ENCODE data around the gene RND2.
"Not testable (repeated sequence)": the region's sequence is repeated elsewhere in the genome, so short reads cannot be mapped to it uniquely, and the experiment has no call there.

Gene RND2, protein sequence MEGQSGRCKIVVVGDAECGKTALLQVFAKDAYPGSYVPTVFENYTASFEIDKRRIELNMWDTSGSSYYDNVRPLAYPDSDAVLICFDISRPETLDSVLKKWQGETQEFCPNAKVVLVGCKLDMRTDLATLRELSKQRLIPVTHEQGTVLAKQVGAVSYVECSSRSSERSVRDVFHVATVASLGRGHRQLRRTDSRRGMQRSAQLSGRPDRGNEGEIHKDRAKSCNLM

DNA sequence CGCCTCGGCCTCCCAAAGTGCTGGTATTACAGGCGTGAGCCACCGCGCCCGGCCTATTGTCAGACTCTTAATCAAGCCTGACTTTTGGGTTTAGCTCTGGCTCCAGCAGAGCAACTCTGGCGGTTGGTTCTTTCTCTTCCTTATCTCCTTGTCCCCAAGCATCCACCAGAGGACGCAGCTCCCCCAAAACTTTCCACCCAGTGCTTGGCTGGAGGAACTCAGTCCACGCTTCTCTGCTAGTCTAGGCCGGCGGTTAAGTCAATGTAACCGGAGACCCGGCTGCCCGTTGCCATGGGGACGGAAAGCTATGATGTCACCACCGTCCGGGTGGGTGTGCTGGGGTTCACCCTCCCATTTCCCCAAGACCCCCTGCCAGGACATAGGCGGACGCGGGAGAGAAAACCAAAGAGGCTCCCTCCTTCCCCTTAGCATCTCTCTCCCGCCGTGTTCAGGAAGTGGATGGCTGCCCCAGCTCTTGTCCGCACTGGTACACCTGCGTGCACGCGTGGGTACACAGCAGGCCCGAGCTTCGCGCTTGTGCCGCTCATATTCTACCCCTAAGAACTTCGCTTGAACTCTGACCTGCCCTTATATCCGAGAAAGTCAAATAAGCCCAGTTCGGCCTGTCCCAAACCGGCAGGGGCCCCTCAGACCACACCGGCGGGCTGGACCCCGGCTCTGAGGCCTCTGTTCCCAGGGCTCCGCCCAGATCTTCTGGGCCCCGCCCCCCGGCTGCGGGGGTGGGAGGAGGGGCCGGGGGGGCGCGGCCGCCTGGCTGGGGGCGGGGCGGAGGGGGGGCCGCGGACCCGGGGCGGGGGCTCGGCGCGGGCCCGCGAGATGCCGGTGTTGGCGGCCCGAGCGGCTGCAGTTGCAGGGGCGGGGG lies at the start of gene RND2:
Gene RND2 (plus strand): TSS at position 825 of the 883 bp plus-strand sequence. CDS start 117 bp downstream, outside the sequence.
- peak; percentile 98 for DNase-seq (ENCODE audit: low spot score)

DNA sequence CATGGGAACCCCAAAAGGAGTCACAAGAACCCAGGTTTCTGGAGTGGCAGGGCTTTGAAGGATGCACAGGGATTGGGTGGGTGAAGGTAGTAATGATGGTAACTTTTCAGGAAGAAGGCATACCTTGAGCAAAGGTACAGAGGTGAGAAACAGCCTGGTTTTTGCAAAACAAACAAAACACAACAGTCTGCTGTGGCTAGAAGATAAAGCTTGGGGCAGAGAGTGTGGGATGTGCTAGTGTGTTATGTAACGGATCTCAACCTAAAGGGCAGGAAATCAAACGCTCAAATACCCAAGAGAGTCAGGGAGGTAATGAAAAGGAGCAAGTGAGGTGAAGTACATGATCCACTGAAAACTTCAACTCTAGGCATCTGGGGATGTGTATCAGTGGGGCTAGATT lies 49.8 kb upstream of the RND2 start:
- DNase-seq (ENCODE audit: low spot score), result no peak

DNA sequence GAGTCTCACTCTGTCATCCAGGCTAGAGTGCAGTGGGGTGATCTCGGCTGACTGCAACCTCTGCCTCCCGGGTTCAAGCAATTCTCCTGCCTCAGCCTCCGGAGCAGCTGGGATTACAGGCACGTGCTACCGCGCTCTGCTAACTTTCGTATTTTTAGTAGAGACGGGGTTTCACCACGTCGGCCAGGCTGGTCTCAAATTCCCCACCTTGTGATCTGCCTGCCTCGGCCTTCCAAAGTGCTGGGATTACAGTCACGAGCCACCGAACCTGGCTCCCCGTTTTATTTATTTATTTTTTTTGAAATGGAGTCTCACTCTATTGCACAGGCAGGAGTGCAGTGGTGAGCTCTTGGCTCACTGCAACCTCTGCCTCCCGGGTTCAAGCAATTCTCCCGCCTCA lies 49.3 kb upstream of the RND2 start:
- not testable (repeated sequence) for DNase-seq (ENCODE audit: low spot score)

DNA sequence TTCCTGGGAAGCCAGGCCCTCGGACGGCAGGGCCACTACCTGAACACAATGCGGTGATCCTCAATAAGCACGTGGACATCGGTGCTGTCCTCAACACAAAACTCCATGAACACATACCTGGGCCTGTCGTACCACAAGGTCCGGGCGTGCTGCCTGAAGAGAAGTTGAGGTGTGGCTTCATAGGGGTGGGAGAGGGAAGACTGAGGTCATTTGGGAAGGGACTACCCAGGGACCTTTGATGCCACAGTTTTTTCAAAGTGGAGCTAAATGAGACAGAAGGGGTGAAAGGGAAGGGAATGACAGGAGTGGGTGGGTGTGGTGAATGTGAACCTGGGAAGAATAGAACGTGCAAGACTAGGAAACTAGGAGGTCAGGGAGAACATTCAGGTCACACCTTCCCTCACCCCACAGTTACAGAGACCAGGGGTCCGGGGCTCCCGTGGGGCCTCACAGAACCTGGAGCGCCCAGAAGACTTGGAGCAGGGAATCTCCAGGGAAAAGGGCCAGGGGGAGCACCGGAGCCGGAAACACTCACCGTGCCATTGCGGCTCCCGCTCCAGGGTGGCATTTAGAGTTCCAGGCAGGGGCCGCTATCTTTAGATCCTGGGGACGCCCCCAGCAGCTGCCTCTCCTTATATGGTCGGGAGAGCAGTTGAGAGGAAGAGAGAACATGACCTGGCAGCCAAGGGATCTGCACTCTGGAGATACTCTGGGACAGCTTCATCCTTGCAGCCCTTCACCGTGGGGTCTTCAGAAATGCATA lies 45.3 kb upstream of the RND2 start, which contains the start of gene PTGES3L:
Gene PTGES3L (minus strand): TSS at position 570 of the 763 bp plus-strand sequence. CDS start 27 bp downstream, at position 543.
- peak; percentile 65 for DNase-seq (ENCODE audit: low spot score)

DNA sequence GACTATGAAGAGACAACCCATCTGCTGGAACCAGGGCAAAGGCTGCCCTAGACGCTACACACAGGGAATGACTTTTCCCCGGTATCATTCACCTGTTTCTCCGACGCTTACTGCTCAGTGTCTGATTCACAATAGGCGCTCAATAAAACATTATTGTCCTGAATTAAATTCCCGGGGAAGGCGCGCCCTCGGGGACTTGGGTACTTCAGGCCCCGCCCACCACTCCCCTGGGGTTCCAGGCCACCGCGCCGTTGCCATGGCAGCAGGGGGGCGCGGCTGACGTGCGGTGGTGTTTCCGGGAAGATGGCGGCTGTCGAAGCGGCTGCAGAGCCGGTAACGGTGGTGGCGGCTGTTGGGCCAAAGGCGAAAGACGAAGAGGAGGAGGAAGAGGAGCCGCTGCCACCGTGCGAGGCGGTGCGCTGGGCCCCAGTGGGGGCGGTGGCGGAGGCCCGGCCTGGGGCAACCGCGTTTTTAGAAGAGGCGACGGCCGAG lies 44.7 kb upstream of the RND2 start, which contains the start of gene RUNDC1:
Gene RUNDC1 (plus strand): TSS at position 292 of the 492 bp plus-strand sequence. CDS start 12 bp downstream, at position 304.
- DNase-seq (ENCODE audit: low spot score), result peak; percentile 98

DNA sequence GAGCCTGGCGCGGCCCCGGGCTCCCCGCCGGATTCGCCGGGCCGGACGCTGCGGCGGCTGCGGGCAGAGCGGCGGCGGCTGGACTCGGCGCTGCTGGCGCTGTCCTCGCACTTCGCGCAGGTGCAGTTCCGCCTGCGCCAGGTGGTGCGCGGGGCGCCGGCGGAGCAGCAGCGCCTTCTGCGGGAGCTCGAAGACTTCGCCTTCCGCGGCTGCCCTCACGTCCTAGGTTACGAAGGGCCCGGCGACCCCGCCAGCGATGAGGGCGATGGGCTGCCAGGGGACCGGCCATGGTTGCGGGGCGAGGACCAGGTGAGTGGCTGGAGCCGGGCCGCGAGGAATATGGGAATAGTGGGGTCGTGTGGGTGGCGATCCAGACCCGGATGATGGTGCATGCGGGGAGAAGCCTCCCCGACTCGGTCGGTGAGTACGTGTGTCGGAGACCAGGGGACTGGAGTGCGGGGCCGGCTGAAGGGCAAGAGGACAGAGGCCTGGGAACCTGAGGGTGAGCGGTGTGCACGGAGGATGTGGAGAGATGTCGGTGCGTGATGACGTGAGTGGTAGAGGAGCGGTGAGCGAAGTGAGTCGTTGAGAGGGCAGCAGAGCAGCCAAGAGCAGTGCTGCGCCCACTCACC lies 44.1 kb upstream of the RND2 start:
- DNase-seq (ENCODE audit: low spot score), result peak; percentile 67

DNA sequence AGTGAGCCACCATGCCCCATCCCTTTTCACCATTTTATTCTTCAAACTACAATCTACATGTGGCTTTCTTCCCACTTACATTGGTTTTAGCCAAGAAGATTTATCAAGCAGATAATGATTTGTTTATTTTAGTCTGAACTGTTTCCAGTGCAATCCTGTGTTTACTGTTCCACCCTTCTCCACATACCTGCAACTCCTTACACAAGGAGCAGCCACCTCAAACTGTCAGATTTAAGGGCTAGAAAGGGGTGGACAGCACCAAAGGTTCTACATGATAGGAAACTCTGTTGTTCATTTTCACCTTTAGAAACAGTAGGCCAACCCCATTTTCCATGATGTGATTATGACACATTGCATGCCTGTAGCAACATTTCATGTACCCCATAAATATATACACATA lies 42.8 kb upstream of the RND2 start:
- DNase-seq (ENCODE audit: low spot score), result no peak

DNA sequence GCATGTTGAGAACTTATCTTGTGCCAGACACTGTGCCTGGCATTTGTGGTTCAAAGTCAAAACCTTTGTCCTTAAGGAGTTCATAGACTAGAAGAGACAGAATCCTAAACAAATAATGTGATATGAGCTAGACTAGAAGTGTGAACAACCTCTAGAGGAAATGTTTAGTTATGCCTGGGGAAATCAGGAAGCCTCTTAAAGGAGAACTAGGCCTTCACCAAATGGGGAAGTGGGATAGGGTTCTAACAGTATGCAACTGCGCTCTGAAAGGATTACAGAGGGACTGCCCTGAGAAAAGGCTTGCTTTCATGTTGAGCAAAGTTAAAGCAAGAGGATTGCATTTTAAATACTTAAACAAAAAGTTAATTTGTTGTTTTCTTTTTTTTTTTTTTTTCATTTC lies 39.8 kb upstream of the RND2 start:
- no peak for DNase-seq (ENCODE audit: low spot score)

DNA sequence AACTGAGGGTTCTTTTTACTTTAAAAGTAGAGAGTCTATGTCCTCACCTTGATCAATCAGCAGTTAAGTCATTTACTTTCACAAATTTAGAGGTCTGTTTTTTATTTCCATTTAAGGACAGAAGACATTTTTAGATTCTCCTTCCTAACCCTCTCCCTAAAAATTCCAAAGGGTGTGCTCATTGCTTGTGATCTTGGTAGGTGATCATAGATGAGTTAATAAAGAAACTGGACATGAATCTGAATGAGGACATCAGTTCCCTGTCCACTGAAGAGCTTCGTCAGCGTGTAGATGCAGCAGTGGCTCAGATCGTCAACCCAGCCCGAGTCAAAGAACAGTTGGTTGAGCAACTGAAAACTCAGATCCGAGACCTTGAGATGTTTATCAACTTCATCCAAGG lies 35.9 kb upstream of the RND2 start:
- no peak for DNase-seq (ENCODE audit: low spot score)

DNA sequence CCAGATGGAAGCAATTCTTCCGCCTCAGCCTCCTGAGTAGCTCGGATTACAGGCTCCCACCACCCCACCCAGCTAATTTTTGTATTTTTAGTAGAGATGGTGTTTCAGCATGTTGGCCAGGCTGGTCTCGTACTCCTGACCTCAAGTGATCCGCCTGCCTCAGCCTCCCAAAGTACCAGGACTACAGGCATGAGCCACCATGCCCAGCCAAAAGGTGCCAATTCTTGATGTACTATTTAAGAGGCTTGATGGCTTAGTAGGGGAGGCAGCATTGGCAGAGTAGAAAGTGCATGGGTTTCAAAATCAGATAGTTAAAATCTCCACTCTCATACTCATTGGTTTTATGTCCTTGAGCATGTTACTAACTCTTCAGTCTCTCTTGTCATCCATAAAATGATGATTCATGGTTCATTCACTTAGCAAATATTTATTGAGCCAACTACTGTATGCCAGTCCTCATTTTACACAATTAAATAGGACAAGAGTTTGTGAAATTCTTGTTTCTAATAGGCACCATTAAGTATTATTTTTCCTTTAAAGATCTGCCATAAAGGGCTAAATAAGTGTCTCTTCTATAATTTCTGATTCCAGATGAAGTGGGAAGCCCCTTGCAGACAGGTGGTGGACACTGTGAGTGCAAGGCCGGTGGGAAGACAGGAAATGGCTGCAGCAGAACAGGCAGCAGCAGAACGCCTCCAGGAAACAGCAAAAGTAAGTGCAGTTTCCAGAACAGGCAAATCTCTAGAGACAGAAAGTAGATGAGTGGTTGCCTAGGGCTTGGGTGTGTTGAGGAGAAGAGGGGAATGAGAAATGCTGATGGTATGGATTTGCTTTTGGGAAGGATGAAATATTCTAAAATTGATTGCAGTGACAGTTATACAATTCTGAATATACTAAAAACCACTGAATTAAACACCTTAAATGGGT lies 35.0 kb upstream of the RND2 start:
- no peak for DNase-seq (ENCODE audit: low spot score)

DNA sequence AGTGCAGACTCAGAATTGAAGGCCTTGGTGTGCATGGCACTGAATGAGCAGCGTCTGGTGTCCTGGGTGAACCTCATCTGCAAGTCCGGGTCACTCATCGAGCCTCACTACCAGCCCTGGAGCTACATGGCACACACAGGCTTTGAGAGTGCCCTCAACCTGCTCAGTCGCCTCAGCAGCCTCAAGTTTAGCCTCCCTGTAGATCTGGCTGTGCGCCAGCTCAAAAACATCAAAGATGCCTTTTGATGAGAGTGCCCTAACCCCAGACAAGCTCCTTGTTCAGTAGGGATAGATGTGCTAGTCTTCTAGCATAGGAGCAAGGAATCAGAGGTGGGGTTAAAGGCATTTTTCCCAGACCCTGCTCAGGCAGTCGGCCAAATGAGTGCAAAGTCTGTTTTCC lies 33.6 kb upstream of the RND2 start:
- DNase-seq (ENCODE audit: low spot score), result no peak

DNA sequence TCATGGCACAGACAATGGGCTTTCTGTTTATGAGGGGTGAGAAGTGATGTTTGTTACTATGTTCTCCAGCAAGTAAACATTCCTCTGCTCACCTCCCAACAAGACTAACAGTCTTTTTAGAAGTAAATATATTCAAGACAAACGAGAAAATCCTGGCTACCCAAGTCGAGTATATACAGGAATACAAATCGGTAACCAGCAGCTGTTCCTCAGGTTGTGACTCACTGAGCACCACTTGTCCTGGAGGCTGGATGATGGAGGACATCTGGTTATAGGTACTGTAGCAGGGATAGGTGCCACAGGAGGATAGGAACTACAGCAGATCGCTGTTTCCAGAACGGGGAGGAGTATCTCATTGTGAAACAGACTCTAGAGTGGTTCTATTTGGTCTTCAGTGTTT lies 32.2 kb upstream of the RND2 start:
- no peak for DNase-seq (ENCODE audit: low spot score)

DNA sequence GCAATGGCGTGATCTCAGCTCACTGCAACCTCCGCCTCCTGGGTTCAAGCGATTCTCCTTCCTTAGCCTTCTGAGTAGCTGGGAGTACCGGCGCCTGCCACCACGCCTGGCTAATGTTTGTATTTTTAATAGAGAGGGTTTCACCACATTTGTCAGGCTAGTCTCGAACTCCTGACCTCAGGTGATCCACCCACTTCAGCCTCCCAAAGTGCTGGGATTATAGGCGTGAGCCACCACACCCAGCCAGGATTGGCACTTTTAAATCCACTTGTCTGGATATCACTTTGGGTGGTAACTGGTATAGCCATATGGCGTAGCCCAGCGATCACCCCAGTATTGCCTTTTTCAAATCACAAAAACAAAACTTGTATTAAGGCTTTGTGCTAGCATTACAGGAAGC lies 31.1 kb upstream of the RND2 start:
- not testable (repeated sequence) for DNase-seq (ENCODE audit: low spot score)

DNA sequence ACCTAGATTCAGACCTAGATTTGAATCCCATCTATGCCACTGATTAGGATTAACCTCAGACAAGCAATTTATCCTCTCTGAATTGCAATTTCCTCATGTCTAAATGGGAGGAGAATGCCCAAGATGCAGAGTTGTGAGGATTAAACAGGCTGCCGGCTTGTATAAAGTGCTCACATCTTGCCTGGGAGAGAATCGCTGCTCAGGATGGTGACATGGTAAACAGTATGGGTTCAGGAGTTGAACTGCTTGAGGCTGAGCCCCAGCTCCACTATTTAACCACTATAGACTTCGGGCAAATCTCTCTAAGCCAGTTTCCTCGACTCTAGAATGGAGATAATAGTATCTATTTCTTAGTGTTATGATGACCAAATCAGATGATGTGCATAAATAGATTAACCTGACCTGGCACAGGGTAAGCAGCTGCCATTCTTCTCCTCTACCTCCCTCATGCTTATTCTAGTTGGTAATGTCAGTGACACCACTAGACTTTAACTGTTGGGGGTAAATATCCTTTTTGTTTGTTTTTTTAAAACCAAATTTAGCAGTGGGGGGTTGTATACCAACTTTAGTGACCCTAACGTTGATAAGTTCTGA lies 27.5 kb upstream of the RND2 start:
- DNase-seq (ENCODE audit: low spot score), result no peak

DNA sequence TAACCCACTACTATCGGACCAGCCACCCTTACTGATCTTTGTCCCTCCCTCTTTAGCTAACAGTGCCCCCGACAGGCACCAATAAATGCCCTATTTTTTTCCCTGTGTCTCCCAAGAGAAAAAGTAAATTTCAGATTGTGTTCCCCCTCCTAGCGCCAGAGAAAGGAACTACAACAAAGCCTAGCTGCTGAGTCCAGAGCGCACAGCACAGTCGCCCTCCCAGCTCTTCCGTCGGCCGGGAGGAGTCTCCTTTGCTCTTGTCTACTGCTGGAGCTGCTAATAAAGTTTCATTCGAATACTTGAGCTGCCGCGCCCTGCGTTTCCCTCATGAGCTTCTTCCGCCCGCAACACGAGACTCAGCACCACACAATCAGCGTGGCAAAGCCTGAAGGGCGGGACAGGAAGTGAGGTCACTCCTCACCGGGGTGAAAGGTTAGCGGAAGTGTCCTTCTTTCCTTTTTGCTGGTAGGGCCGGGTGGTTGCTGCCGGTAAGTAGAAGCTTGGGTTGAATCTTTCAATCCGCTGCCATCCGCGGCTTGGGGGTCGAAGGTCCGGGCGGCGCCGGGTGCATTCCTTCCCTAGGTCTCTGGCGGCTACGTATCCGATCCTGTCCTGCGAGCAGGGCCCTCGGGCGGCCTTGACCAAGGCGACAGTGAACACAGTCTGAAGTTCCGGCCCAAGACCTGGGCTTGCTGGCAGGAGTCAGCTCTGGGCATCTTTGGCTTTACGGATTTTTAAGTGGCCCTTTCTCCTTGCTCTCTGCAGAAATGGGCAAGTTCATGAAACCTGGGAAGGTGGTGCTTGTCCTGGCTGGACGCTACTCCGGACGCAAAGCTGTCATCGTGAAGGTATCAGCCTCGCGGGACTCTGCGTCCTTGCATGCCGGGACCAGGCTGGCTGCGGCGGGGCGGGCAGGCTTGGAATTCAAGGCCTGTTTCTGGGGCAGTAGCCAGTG lies 26.8 kb upstream of the RND2 start, which contains the start of gene RPL27:
Gene RPL27 (plus strand): TSS at position 436 of the 955 bp plus-strand sequence. CDS start 332 bp downstream, at position 768.
- peak; percentile 94 for DNase-seq (ENCODE audit: low spot score)

DNA sequence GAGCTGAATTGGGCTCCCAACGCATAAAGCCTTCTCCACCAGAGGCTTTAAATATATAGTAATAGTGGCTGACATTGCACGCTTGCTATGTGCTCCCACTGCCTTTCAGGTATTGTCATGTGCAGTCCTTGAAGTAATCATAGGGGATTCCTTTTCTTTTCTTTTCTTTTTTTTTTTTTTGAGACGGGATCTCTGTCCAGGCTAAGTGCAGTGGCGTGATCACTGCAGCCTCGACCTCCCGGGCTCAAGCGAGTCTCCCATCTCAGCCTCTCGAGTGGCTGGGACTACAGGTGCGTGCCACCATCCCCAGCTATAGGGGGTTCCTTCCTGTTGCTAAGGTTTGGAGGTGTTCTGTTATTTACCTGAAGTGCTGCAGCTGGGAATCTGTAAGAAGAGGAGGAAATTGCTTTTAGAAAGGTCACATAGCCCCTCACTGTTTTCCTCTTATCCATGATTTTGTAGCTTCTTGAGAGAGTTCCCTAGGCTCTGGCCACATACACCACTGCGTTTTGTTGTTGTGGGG lies 26.0 kb upstream of the RND2 start:
- no peak for DNase-seq (ENCODE audit: low spot score)

DNA sequence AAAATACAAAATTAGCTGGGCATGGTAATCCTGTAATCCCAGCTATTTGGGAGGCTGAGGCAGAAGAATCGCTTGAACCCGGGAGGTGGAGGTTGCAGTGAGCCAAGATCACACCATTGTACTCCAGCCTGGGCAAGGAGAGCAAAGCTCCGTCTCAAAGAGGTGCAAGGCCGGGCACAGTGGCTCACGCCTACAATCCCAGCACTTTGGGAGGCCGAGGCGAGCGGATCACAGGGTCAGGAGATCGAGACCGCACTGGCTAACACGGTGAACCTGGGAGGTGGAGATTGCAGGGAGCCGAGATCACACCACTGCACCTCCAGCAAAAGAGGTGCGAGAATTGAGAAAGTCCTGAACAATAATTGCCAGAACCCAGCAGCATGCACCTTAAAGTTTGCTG lies 24.1 kb upstream of the RND2 start:
- not testable (repeated sequence) for DNase-seq (ENCODE audit: low spot score)

DNA sequence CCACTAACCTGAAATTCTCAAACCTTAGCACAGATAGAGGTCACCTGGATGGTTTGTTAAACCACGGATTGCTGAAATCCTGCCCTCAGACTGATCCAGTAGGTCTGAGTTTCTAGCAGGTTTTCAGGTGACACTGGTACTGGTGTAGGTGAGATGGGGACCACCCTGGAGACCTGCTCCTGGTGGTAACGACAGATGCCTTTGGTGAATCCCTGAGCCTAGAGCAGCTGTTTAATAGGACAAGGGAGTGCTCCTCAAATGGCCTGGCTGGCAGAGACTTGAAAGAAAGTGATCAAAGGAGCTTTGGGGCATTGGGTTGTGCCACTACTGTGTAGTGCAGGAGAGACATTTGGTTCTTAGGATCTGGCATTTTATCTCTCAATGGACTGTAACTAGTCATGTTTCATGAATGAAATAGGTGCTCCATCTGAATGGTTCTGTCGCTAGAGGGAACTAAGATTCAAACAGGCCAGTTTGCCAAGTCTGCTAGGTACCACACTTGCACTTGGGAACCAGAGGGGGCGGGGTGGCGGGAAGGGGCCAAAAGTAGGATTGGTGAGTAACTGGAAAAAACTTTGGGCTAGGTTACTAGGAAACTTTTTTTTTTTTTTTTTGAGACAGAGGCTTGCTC lies 21.4 kb upstream of the RND2 start:
- DNase-seq (ENCODE audit: low spot score), result no peak

Data from AG08396 (cell line).